IMR-90 (cell line): ENCODE measurements around the gene PDCL2. TPM values are rescaled to one million over a fixed set of nuclear protein-coding genes. Genes with fewer than 3 reads are reported as not detected.

Experiments used
- ATAC-seq: fragments of 200-7000 bp; cut with Tn5 transposase; 2 replicates; pipeline ENCODE4 v1.9.1; 2020; ENCODE audit warnings: low read depth, mild to moderate bottlenecking, moderate library complexity
- BruUV-seq: library from RNA; stranded (reverse); fragments of 400-500 nt; replicated peaks from 2 replicates; lab custom pipeline; 2021; lab: Mats Ljungman, UMichigan
- CTCF ChIA-PET: fragments of 300-600 bp; formaldehyde crosslinking; extraction: SDS; loops from one replicate; lab custom pipeline; 2021; ENCODE audit warnings: antibody characterized with exemption; lab: Yijun Ruan, JAX
- POLR2A ChIA-PET: fragments of 300-600 bp; sonication (Branson Sonifier 250); formaldehyde crosslinking; loops from one replicate; lab custom pipeline; 2022; ENCODE audit warnings: antibody characterized with exemption; ENCODE audit not compliant: unreplicated experiment; lab: Charles Lee
- DNase-seq: peaks from one replicate; pipeline ENCODE4 v3.0.0; 2013
- H2AFZ ChIP-seq: replicated peaks from 2 replicates; pipeline ENCODE3; 2013; ENCODE audit warnings: low read length, mild to moderate bottlenecking; ENCODE audit not compliant: poor library complexity
- H2AK5ac ChIP-seq: 2 replicates; pipeline ENCODE4 v1.6.1; 2013; ENCODE audit warnings: low read depth, low read length, inconsistent platforms
- H2AK9ac ChIP-seq: replicated peaks from 2 replicates; pipeline ENCODE3; 2013; ENCODE audit warnings: mild to moderate bottlenecking, low read depth, low read length, moderate library complexity; ENCODE audit not compliant: poor library complexity
- H2BK120ac ChIP-seq: 2 replicates; pipeline ENCODE4 v1.6.1; 2013; ENCODE audit warnings: low read depth, low read length, inconsistent platforms
- H2BK15ac ChIP-seq: 3 replicates; pipeline ENCODE4 v1.6.1; 2013; ENCODE audit warnings: low read depth, low read length, inconsistent platforms
- H2BK20ac ChIP-seq: 2 replicates; pipeline ENCODE4 v1.6.1; 2013; ENCODE audit warnings: low read depth, mild to moderate bottlenecking, inconsistent platforms, low read length, moderate library complexity
- H2BK5ac ChIP-seq: 2 replicates; pipeline ENCODE4 v1.6.1; 2013; ENCODE audit warnings: mild to moderate bottlenecking, low read depth, low read length, inconsistent platforms; ENCODE audit not compliant: poor library complexity, severe bottlenecking
- H3K14ac ChIP-seq: replicated peaks from 2 replicates; pipeline ENCODE4 v1.6.1; 2013; ENCODE audit warnings: low read depth, low read length, inconsistent platforms
- H3K18ac ChIP-seq: 2 replicates; pipeline ENCODE4 v1.6.1; 2013; ENCODE audit warnings: low read depth, low read length, control low read depth
- H3K23ac ChIP-seq: 2 replicates; pipeline ENCODE4 v1.6.1; 2013; ENCODE audit warnings: low read depth, low read length, inconsistent platforms
- H3K27ac ChIP-seq: 2 replicates; pipeline ENCODE4 v1.5.1; 2013; ENCODE audit warnings: mild to moderate bottlenecking, control low read depth, low read length; ENCODE audit not compliant: insufficient read depth
- H3K27me3 ChIP-seq: 2 replicates; pipeline ENCODE4 v1.6.1; 2013; ENCODE audit warnings: low read length; ENCODE audit not compliant: control insufficient read depth, insufficient read depth
- H3K36me3 ChIP-seq: 2 replicates; pipeline ENCODE4 v1.6.1; 2013; ENCODE audit warnings: low read length, mixed read lengths; ENCODE audit not compliant: control insufficient read depth, insufficient read depth
- H3K4ac ChIP-seq: 2 replicates; pipeline ENCODE4 v1.6.1; 2013; ENCODE audit warnings: low read depth, low read length, inconsistent platforms
- H3K4me1 ChIP-seq: 2 replicates; pipeline ENCODE4 v1.6.1; 2013; ENCODE audit warnings: low read length, mixed read lengths; ENCODE audit not compliant: control insufficient read depth, insufficient read depth
- H3K4me2 ChIP-seq: 2 replicates; pipeline ENCODE4 v1.6.1; 2013; ENCODE audit warnings: low read depth, mild to moderate bottlenecking, control low read depth, low read length, moderate library complexity
- H3K4me3 ChIP-seq: 2 replicates; pipeline ENCODE4 v1.5.1; 2013; ENCODE audit warnings: low read depth, mild to moderate bottlenecking, control low read depth, low read length, moderate library complexity; ENCODE audit not compliant: insufficient read depth
- H3K56ac ChIP-seq: 2 replicates; pipeline ENCODE4 v1.6.1; 2013; ENCODE audit warnings: low read length, inconsistent platforms; ENCODE audit not compliant: insufficient read depth; ENCODE audit errors: extremely low read depth
- H3K79me1 ChIP-seq, 2 experiments: 2 replicates each; pipeline ENCODE4 v1.6.1; 2013; ENCODE audit warnings: low read length in 2 of 2, inconsistent platforms in 1 of 2, low read depth in 1 of 2
- H3K9ac ChIP-seq: 2 replicates; pipeline ENCODE4 v1.6.1; 2013; ENCODE audit warnings: low read depth, low read length, control low read depth
- H3K9me1 ChIP-seq: 2 replicates; pipeline ENCODE4 v1.6.1; 2013; ENCODE audit warnings: low read length, inconsistent platforms; ENCODE audit not compliant: insufficient read depth
- H3K9me3 ChIP-seq: 2 replicates; pipeline ENCODE4 v1.6.1; 2013; ENCODE audit warnings: low read length; ENCODE audit not compliant: control insufficient read depth, insufficient read depth
- H4K20me1 ChIP-seq: 2 replicates; pipeline ENCODE4 v1.6.1; 2013; ENCODE audit warnings: low read length, inconsistent platforms; ENCODE audit not compliant: insufficient read depth
- H4K5ac ChIP-seq: 2 replicates; pipeline ENCODE4 v1.6.1; 2013; ENCODE audit warnings: mild to moderate bottlenecking, low read depth, low read length, control low read depth
- H4K8ac ChIP-seq, 2 experiments: 2 replicates each; pipeline ENCODE4 v1.6.1; 2013; ENCODE audit warnings: low read depth in 2 of 2, low read length in 2 of 2, control low read depth in 1 of 2, inconsistent platforms in 1 of 2
- H4K91ac ChIP-seq: 2 replicates; pipeline ENCODE4 v1.6.1; 2013; ENCODE audit warnings: low read depth, low read length, inconsistent platforms; ENCODE audit not compliant: insufficient read depth
- CEBPB ChIP-seq: IDR thresholded peaks from 2 replicates; pipeline ENCODE4 v1.6.1; 2012; ENCODE audit warnings: low read depth, low read length, improper control_type of control experiment
- MAFK ChIP-seq: IDR thresholded peaks from 2 replicates; pipeline ENCODE4 v1.6.1; 2012; ENCODE audit warnings: low read depth, low read length, improper control_type of control experiment
- MXI1 ChIP-seq: IDR thresholded peaks from 2 replicates; pipeline ENCODE4 v1.6.1; 2012; ENCODE audit warnings: low read depth, mild to moderate bottlenecking, low read length, moderate library complexity, borderline replicate concordance
- NFE2L2 ChIP-seq: fragments of 150-350 bp; IDR thresholded peaks from 2 replicates; pipeline ENCODE4 v1.6.1; 2016; ENCODE audit warnings: low read depth, mild to moderate bottlenecking, low read length
- RAD21 ChIP-seq: IDR thresholded peaks from 2 replicates; pipeline ENCODE4 v1.6.1; 2012; ENCODE audit warnings: low read length, improper control_type of control experiment
- RCOR1 ChIP-seq: IDR thresholded peaks from 2 replicates; pipeline ENCODE4 v1.6.1; 2012; ENCODE audit warnings: mild to moderate bottlenecking, low read length, improper control_type of control experiment; ENCODE audit not compliant: insufficient replicate concordance
- RFX5 ChIP-seq: IDR thresholded peaks from 2 replicates; pipeline ENCODE4 v1.8.0; 2012; ENCODE audit warnings: low read depth, mild to moderate bottlenecking, low read length, moderate library complexity
- WGBS, 2 experiments: methylation state at CpG; one replicate each; pipeline versions ENCODE4 v1.1.5 to v1.1.7; 2013; ENCODE audit warnings: missing lambda C conversion rate in 2 of 2; ENCODE audit not compliant: insufficient read length in 1 of 2; ENCODE audit errors: extremely low coverage in 2 of 2; 5-methylcytosine and 5-hydroxymethylcytosine counted together
- dilution Hi-C: fragments of 300-500 bp; cut with HindIII; formaldehyde crosslinking; loops from one replicate; pipeline ENCODE4 v1.14.3; 2018; ENCODE audit warnings: low sequenced_read_pairs; ENCODE audit not compliant: unreplicated experiment
- in situ Hi-C: fragments of 300-500 bp; cut with MboI; formaldehyde crosslinking; loops from 3 replicates; pipeline ENCODE4 v1.14.3; 2019; ENCODE audit warnings: low sequenced_read_pairs, inconsistent platforms, mixed read lengths
- intact Hi-C: fragments of 100-400 bp; cut with micrococcal nuclease; formaldehyde crosslinking; loops from 2 replicates; pipeline ENCODE4 v1.10.0; 2022
- polyA plus RNA-seq, 3 experiments: library from polyadenylated mRNA; depleted of rRNA; stranded (reverse); fragments of >200 nt; gene quantifications; 2 replicates each; pipeline ENCODE4 v1.2.3, GENCODE V29; 2012; ENCODE audit warnings: low replicate concordance in 1 of 3
- total RNA-seq: library from RNA; depleted of rRNA; stranded (reverse); fragments of >200 nt; gene quantifications from 2 replicates; pipeline ENCODE4 v1.2.3, GENCODE V29; 2012
- TF ChIP-seq, protein P1 (sequence below): conservative IDR thresholded peaks from 2 replicates; pipeline ENCODE4 v1.5.1; 2012; ENCODE audit warnings: mild to moderate bottlenecking, low read depth, low read length, improper control_type of control experiment
- TF ChIP-seq, protein P2 (sequence below): fragments of 150-350 bp; IDR thresholded peaks from 2 replicates; pipeline ENCODE4 v1.6.1; 2017; ENCODE audit warnings: mild to moderate bottlenecking, antibody characterized with exemption, low read length, low read depth

The PDCL2 gene
- total and polyA plus RNA-seq, 2 of the 4 experiments (the other 2 are of a cell fraction), result not detected

DNA sequence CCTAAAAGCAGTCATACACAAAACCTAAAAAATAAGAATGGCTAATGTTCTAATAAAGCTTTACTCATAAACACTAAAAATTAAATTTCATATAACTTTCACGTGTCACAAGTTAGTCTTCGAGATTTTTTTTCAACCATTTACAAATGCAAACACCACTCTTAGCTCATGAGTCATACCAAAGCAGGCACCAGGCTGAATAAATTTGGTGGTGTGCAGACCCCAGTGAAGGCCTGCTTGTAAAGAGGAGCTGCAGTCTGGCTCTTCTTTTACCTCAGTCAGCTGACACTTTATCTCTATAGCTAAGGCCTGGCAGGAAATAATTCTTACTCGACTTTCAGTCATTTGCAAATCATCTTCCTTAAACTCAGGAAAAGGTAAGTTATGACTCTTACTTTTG, 82.8 kb downstream of the PDCL2 start:
- Histone ChIP-seq H3K4me2 (no peak overlapping the region), H3K9me3 (no peaks in the 10 kb centered on the region), H2BK15ac (no peak overlapping the region), H4K20me1 (no peaks in the 10 kb centered on the region), H2BK20ac (no peak overlapping the region), H3K4me3 (no peak overlapping the region), H3K36me3 (no peaks in the 10 kb centered on the region), H3K23ac (no peak overlapping the region), H3K56ac (no peak overlapping the region), H2BK5ac (no peak overlapping the region), H2AK9ac (no peak overlapping the region), H3K79me1 (peaks cover 13 to 49% of the 10 kb centered on the region in 2 experiments; a peak in 3 of 4 replicates), H3K4ac (no peak overlapping the region), H3K27ac (no peak overlapping the region), H3K18ac (no peak overlapping the region), H3K27me3 (no peaks in the 10 kb centered on the region), H4K5ac (no peak overlapping the region), H3K9ac (no peak overlapping the region), H4K8ac (no peak overlapping the region), H4K91ac (no peak overlapping the region), H3K14ac (no peak overlapping the region), H3K4me1 (peaks cover 3% of the 10 kb centered on the region; the same call in 1 of the 2 replicates), H2BK120ac (no peak overlapping the region), H2AFZ (no peak overlapping the region), H2AK5ac (no peak overlapping the region), H3K9me1 (no peaks in the 10 kb centered on the region)
- TF ChIP-seq NFE2L2, result no peak
- TF ChIP-seq, protein P1, sequence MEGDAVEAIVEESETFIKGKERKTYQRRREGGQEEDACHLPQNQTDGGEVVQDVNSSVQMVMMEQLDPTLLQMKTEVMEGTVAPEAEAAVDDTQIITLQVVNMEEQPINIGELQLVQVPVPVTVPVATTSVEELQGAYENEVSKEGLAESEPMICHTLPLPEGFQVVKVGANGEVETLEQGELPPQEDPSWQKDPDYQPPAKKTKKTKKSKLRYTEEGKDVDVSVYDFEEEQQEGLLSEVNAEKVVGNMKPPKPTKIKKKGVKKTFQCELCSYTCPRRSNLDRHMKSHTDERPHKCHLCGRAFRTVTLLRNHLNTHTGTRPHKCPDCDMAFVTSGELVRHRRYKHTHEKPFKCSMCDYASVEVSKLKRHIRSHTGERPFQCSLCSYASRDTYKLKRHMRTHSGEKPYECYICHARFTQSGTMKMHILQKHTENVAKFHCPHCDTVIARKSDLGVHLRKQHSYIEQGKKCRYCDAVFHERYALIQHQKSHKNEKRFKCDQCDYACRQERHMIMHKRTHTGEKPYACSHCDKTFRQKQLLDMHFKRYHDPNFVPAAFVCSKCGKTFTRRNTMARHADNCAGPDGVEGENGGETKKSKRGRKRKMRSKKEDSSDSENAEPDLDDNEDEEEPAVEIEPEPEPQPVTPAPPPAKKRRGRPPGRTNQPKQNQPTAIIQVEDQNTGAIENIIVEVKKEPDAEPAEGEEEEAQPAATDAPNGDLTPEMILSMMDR, result no peak
- TF ChIP-seq, protein P2, sequence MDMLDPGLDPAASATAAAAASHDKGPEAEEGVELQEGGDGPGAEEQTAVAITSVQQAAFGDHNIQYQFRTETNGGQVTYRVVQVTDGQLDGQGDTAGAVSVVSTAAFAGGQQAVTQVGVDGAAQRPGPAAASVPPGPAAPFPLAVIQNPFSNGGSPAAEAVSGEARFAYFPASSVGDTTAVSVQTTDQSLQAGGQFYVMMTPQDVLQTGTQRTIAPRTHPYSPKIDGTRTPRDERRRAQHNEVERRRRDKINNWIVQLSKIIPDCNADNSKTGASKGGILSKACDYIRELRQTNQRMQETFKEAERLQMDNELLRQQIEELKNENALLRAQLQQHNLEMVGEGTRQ, result no peak
- TF ChIP-seq MAFK, result no peak
- no peak for TF ChIP-seq MXI1
- TF ChIP-seq RAD21, result no peak
- no peak for TF ChIP-seq CEBPB
- no peak for TF ChIP-seq RCOR1
- TF ChIP-seq RFX5, result no peak
- POLR2A ChIA-PET, result no interaction called here
- BruUV-seq, result no TSS peak
- ATAC-seq (peak; percentile 38; the same call in 1 of the 2 replicates), DNase-seq (peak; percentile 27)
- dilution Hi-C loops (no loop called here), intact Hi-C loops (no loop called here), in situ Hi-C loops (no loop called here)
- CTCF ChIA-PET, result interaction anchor here (0.7 kb wide), 1 partner anchor 13 kb away, joined by 3 read pairs; no protein-coding TSS in a partner anchor
- no CpG with 5 or more reads among the region's 3 CpGs for WGBS, 2 experiments
